GM19238 (cell line): Measurements from ENCODE around the gene NPAS3.

Experiments used
- DNase-seq: peaks from one replicate; pipeline ENCODE4 v3.0.0; 2011; ENCODE audit warnings: low spot score; ENCODE audit not compliant: insufficient read length

Gene NPAS3

DNA sequence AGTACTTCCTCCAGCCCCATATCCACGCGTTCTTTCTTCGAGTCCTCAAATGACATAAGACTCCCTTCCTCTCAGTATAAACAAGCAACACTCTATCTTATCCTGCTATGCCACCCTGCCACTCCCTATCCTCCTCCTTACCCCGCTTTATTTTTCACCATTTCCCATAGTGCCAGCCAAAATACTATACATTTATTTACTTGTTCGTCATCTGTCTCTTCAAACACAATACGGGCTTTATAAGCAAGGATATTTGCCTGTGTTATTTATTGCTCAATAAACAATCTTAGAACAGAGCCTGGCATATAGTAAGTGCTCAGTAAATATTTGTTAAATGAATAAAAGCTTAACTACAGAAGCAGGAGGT is 567.3 kb downstream of the NPAS3 start:
- no peak for DNase-seq

GRCh38 chr14:33508126-33509062 is 569.7 kb downstream of the NPAS3 start:
- DNase-seq, result no peak

DNA sequence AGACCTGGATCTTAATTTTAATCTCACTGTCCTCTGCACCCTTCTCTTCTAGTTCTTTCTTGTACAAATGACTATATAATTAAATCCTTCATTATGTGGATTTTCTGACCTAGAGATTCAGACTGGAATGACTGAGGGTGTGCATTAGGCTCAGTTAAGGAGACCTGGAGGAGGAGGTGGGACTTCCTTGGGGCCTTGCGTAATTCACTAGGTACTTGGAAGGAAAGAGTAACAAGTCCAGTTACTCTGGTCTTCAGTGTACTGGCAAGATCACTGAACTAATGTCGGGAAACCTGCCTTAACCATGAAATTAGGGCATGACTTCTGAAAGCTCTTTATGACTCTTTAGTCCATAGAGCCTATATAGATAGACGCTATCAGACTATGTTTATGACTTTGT is 570.8 kb downstream of the NPAS3 start:
- DNase-seq, result no peak

- DNase-seq, result no peak
Measured at GRCh38 chr14:33510063-33510481, 571.4 kb downstream of the NPAS3 start.

DNA sequence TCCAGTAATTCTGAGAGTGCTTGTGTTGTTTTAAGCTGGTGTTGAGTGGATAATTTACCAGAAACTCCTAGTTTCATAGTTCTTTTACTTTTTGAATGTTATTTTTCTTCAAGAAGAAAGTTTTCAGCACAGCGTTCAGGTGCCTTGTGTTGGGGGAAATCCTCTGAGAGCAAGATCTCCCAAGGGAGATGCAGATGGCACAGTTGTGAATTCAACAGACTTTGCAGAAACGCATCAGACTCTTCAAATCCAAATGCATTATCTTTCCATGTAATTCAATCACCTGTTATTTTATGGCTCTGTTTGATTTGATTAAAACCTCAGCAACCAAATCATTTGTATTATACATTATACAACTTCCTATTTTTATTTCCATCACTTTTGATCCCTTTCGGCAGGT is 572.3 kb downstream of the NPAS3 start:
- no peak for DNase-seq

DNA sequence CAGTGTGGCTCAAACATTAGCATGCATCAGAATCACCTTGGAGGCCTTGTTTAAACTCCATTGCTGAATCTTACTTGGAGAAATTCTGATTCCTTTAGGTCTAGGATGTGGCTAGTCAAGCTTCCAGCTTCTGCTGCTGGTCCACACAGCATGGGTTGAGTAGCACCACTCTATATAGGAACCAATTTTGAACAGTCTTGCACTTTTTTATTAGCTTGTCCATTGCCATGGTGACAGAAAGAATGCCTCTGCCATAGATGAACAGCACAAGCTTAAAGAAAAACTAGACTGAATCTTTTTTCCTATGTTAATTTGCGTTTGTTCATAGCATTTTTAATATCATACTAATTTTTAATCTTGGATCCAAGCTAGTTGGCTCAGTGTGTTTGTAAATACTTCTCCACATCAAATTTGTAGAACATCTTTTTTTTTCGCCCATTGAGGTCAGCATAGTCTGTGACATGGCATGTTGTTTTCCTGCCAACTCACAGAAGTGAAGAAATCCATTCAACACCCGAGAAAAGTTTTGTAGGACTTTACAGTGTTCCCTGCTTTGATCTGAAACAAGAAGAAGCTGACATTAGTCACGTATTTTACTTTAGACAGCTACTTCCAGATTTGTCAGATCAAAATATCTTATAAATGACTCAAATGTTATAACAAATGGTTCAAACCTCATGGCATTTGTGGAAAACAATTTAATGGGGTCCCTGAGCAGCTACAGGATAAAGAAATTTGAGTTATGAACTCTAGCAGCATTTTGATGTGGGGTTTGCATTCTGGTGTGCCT is 573.4 kb downstream of the NPAS3 start:
- DNase-seq, result no peak

- no peak for DNase-seq
Measured at GRCh38 chr14:33515441-33515840, 576.8 kb downstream of the NPAS3 start.

GRCh38 chr14:33515899-33516298 is 577.2 kb downstream of the NPAS3 start:
- DNase-seq, result no peak

GRCh38 chr14:33516898-33517436 is 578.3 kb downstream of the NPAS3 start:
- no peak for DNase-seq

GRCh38 chr14:33521192-33521591 is 582.5 kb downstream of the NPAS3 start:
- DNase-seq, result no peak

DNA sequence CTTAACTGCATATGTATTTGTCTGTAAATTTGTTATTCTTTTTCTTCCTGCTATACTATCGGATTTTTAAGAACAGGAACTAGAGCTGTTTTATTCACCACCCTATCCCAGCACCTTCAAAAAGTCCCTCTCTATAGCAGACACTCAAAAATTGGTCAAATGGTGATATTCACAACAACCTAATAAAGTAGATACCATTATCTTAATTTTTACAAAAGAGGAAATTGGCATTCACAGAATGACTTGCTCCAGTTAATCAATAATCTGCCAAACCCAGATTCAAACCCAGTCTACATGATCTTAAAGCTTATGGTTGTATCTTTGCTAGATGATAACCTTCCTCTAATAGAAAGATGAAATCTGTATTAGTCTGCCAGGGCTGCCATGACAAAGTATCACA is 585.6 kb downstream of the NPAS3 start:
- no peak for DNase-seq

GRCh38 chr14:33525626-33526025 is 586.9 kb downstream of the NPAS3 start:
- no peak for DNase-seq

DNA sequence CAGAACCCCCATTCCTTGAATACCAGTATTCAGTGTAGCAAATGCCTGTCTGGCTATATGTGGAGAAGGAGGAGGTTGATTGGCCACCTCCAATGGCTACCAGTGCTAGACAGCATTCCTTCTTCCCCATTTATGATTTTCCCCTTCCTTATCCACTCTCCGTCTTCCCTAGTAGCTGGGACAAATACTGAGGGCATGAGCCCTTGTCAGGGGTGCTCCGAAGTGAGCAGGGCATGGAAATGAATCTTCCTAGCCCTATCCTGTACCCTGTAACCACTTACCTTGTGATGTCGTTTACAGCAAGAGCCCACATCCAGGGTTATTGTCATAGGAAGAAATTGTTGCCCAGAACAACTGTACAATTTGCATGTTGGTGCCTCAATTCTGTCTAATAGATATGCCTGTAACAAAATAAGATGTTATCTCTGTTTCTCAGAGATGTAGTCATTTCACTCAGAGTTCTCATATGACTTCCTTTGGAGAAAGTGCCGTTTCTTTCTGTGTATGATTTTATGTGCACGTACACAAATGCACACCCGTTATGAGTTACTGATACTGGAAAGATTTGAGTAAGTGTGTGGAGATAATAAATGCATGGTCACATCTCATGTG is 588.5 kb downstream of the NPAS3 start:
- no peak for DNase-seq

- DNase-seq, result no peak
Measured at GRCh38 chr14:33528655-33529054, 590.0 kb downstream of the NPAS3 start.

DNA sequence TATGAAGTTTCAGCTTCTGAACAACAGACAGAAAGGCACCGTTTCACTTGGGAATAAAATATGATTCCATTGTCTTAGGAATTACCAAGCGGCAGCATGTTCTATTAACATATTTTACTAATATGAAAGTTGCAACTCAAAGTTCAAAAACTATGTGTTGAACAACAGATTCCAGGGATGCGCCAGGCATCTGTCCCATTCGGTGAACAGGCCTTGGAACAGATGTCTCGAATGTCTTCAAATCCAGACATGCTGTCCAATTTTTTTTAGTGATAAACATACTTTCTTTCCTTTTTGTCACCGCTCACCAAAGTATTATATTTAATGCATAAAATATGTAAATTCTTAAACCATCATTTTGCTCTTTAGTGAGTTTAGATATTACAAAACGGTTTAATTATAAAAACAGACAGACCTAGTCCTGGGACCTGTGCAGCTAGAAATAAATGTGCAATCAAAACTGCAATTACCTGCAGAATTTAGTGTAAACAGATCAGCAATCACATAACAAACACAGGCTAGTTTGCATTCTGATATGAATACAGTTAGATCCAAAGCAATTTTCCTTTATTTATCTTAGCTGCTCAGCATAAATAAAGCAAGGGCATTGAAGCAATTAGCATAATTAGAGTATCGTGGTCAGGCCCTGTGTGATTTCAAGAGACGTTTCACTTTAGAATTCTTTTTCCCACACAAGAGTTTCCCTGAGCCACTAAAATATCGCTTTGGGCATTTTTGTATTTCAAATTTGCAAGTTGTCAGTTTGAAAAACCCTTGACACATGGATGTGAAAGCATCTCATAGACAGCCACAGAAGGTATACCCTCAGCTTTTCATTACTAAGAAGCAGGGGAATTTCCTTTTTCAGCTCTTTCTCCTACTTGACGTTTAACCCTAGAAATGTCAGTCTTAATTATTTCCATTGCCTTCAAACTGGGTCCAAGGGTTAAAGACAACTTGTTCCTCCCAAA is 591.4 kb downstream of the NPAS3 start:
- no peak for DNase-seq

- no peak for DNase-seq
Measured at GRCh38 chr14:33532553-33532952, 593.9 kb downstream of the NPAS3 start.

DNA sequence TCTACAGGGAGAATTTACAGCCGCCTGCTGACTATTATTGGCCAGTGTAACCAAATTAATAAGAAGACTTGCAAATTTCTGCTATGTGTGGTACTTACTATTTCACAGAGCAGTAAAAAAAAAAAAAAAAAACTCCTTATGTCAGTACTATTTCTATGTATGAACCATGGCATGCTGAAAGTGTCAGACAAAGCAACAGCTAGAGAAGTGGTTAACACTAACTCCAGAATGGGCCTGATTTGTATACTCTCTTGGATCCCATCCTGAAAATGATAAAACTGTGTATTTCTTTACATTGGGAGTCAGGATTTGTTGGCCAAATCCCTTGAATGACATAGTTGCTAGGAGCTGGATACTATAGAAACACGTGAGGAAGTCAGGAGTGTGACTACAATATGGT is 595.4 kb downstream of the NPAS3 start:
- no peak for DNase-seq

- DNase-seq, result no peak
Measured at GRCh38 chr14:33534632-33535031, 596.0 kb downstream of the NPAS3 start.

DNA sequence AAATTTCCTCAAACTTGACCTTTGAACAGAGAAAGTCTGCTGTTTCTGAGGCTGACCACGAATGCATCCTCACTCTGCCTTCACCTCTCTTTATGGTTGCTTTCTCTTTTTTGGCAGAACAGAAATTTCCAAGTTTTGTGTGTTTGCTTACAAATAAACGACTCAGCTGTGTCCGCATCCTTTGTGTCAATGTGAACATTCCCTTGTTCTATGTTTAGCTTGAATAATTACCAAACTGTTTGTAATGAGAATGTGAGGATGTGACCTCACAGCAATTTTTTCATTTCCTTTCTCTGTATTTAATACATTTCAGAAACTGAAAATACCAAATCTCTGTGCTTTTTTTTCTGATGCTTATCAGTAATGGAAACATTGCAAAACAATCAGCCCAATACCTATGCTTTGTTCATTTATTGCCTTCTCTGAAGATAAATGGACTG is 601.3 kb downstream of the NPAS3 start:
- no peak for DNase-seq

DNA sequence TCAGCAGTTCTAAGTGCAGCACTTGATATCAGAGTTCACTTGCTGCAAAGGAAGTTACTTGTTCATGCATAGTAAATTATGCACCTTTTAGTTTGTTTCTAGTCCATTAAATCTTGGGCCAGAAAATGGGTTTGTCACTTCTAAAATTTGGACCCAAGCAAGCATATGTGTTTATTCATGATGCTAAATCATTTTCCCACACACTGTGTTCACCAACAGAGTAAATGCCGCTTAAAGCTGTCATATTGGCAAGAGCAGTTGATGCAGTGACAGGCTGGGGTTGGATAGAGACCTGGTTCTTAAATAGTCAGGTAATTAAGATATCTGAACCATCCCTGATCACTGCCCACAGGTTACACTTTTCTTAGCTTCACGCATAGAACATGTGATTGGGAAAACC is 602.5 kb downstream of the NPAS3 start:
- DNase-seq, result no peak
